SW 1271 (cell line): ENCODE data around the gene KLHL41.
"Not testable (repeated sequence)": the region's sequence is repeated elsewhere in the genome, so short reads cannot be mapped to it uniquely, and the experiment has no call there.

Experiments used
- DNase-seq, 2 experiments: peaks; one replicate each; lab custom pipeline; 2025; lab: John Stamatoyannopoulos, UW

The KLHL41 gene

DNA sequence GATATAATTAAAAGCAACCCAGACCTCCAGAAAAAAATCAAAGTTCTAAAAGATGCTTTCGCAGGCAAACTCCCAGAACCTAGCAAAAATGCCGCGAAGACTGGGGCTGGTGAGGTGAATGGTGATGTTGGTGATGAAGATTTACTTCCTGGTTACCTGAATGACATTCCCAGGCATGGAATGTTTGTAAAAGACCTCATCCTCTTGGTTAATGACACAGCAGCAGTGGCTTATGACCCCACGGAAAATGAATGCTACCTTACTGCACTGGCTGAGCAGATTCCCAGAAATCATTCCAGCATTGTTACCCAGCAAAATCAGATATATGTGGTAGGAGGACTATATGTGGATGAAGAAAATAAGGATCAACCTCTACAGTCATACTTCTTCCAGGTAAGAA lies 994 bp downstream of the KLHL41 start:
- DNase-seq = no peak

DNA sequence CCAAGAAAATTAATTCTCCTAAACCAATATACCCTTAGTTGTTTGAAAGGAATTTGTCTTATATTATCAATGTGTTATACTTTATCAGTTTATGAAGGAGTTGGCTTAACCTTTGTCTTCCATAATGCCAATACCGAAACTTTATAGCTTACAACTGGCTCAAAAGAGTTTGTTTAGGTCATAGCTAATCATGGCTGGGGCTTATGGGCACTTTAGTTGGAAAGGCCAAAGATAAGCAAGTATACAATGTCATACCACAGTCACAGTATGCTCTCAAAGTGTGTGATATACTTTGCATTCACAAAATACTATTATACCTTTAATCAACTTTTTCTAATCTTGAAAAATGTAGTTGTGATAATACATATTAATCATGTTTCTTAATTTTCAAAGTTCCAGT lies 2.3 kb downstream of the KLHL41 start:
- DNase-seq = no peak

DNA sequence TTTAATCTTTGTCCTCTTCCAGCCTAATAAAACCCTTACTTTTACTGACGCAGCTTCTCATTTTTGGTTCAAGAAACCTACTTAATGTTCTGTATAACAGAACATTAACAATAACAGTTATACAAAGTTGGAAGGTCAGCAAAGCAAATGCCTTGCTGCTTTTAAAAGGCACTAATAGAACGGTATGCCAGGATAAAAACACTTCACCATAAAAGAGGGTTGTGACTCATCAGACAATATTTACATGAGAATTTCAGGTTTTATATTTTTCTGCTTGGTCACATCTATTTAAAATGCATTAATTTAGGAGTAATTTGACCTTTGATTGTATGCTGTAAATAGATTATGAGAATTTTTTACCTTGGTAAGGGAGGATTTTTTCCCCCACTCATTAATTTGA lies 3.0 kb downstream of the KLHL41 start:
- DNase-seq = no peak

DNA sequence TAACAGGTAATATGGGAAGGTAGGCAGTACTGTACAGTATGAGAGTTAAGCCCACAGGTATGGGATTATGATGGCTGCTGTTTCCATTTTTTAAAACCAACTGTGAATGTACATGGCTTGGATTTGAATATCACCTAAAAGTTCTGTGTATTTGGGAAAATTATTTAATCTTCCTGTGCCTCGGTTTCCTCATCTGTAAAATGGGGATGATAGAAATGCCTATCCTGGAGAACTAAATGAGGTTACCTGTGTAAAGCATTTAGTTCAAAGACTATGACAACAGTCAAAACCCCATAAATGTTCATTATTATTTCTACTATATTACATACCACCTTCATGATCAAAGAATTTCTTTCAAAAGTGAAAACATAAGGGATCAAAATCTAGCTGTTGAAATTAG lies 3.6 kb downstream of the KLHL41 start:
- no peak for DNase-seq

DNA sequence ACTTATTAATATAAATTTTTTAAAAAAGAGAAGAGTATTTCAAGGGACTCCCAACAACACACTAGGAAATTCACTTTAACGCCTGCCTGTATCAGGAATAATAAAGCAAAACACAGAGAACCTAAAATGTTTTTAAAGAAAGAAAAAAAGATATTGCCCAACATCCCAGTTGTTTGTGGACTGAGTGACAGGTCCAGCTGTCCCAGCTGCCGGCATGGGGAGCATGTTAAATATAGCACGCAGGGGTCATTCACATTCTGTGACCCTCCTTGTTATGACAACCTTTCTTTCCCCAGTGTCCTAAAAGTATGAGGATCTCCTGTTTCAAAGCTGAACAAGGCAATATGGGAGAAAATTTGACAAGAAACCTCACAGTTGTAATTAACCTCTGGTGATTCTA lies 4.4 kb downstream of the KLHL41 start:
- no peak for DNase-seq

DNA sequence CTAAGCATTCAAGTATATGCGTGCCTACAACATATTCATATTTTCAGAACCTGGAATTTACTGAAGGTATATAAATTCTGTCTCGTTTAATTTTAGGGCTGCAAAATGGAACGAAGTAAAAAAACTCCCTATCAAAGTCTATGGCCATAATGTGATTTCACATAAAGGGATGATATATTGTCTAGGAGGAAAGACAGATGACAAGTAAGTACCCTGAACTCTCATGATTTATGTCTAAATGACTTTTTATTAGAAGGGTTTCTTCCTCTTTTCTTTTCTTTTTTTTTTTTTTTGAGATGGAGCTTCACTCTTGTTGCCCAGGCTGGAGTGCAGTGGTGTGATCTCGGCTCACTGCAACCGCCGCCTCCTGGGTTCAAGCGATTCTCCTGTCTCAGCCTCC lies 5.3 kb downstream of the KLHL41 start:
- not testable (repeated sequence) for DNase-seq

DNA sequence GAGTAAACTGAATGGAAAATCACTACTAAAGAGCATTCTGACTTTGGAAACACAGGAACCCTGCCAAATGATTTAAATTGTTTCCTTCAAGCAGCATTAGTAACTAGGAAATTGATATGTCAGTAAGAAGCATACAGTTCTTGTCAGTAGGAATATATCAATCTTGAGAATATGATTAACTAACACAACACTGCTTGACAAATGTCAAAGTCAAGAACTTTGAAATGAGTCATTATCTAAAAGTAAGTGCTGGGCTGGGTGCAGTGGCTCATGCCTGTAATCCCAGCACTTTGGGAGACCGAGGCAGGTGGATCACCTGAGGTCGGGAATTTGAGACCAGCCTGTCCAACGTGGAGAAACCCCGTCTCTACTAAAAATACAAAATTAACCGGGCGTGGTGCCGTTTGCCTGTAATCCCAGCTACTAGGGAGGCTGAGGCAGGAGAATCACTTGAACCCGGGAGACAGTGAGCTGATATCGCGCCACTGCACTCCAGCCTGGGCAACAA lies 7.0 kb downstream of the KLHL41 start:
- DNase-seq = not testable (repeated sequence)

DNA sequence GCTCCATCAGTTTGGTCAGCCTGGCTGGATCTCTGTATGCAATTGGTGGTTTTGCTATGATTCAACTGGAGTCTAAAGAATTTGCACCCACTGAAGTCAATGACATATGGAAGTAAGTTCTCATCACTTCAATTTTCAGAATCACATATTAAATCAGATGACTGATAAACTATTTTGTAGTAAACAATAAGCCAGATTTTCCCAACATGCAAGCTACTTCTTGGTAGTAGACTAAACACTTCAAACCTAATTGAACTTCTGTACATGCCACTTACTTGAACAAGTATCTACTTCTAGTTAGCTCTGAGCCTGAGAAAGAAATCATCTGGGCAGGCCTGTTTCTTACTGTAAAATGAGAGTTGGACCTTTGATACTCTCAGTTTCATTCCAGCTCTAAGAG lies 11.4 kb downstream of the KLHL41 start:
- DNase-seq = no peak

DNA sequence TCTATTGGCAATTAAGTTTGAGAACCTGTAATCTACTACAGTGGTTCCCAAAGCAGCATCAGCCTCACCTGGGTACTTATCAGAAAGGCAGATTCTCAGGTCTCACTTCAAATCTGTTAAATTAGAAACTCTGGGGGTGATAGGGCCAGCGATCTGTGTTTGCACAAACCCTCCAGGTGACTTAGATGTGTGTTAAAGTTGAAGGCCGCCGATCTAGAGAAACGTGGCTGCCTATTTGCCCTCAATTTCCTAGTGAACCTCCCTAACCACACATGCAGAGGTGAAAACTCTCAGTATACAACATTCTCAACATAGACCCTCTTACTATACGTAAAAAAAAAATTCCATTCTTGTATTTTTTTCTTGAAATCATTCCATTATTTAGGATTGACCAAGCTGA lies 14.2 kb downstream of the KLHL41 start:
- DNase-seq = no peak

DNA sequence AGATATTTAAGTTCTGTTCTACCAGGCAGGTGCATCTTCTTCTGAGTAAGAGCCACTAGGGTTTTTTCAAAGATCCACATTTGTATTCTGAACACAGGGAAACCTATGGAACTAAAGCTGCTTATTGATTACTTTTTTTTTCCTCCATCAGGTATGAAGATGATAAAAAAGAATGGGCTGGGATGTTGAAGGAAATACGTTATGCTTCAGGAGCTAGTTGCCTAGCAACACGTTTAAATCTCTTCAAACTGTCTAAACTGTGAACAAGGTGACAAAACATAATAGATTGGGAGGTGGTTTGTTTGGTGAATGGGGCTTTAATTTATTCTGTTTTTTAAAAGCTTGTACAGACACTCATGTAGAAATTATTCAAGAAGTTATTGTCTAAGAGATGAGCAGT lies 15.9 kb downstream of the KLHL41 start:
- no peak for DNase-seq

DNA sequence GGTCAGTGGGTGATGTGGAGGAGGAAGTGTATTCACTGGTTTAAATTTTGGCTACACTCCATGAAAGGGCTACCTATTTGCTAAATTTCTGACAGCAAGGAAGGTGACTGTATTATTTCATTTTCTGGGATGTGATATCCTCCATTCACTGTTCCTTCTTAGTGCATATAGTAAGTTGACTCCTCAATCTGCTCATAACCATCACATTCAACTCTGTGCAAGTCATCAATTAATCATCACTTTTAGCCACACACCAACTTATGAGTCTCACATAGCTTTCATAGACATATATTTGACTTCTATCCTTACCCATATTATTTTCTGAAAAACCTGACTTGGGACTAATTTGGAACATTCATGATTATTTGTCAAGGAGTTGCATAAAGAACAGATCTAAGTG lies 16.9 kb downstream of the KLHL41 start:
- no peak for DNase-seq

DNA sequence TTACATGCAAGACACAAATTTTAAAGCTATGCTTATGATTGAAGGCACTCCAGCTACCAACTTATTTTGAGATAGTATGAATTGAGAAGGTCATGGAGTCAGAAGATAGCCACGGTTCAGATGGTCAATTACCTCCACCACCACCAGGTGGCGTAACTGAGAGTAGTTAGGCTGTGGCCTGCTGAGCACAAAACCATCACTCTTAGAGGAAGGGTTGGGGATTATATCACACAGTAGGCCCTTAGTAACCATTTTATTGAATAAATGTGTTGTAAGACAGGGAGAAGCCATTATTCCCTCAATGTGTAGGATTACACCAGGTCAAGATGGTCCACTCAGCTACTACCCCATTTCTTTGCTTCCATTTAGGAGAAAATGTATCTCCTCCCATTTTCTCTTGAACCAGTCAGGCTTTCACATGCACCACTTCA lies 18.8 kb downstream of the KLHL41 start:
- DNase-seq = peak; percentile 12 to 66

DNA sequence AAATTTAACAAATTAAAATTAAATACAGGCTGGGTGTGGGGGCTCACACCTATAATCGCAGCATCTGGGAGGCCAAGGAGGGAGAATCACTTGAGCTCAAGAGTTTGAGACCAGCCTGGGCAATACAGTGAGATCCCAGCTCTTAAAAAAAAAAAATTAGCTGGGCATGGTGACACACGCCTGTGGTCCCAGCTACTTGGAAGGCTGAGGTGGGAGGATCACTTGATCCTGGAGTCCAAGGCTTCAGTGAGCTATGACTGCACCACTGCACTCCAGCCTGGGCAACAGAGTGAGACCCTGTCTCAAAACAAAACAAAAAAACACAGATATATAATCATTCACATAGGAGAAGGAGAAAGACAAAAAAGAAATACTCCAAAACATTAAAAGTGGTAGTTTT lies 30.0 kb downstream of the KLHL41 start:
- not testable (repeated sequence) for DNase-seq

DNA sequence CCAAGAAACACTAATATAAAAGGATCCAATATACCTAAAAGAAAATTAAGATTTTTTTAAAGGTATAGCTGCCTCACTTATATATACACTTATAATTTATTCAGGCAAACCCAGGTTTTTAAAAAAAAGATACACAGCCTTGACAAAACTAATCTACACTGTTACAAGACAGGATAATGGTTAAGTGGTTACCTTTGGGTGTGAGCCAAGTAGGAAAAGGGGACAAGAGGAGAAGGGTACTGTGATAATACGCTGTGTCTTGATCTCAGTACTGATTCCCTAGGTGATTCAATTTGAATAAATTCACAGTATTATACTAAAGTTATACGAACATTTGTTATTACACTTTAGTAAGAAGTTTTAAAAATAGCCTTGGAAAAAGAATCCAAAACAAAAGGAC lies 30.6 kb downstream of the KLHL41 start:
- DNase-seq = no peak

DNA sequence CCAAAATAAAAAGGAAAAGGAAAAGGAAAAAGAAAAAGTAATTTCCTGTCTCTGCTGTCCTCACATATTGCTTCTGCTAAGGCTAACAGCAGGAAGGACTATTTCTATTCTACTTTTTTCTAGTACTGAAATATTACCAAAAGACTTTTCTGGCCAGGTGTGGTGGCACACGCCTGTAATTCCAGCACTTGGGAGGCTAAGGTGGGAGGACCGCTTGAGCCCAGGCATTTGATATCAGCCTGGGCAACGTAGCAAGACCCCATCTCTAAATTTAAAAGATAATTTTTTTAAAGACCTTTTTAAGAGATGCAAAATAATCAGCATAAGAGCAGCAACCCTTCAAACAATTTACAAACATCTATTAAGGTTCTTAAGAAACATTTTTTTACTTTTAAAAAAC lies 32.9 kb downstream of the KLHL41 start:
- DNase-seq = no peak

DNA sequence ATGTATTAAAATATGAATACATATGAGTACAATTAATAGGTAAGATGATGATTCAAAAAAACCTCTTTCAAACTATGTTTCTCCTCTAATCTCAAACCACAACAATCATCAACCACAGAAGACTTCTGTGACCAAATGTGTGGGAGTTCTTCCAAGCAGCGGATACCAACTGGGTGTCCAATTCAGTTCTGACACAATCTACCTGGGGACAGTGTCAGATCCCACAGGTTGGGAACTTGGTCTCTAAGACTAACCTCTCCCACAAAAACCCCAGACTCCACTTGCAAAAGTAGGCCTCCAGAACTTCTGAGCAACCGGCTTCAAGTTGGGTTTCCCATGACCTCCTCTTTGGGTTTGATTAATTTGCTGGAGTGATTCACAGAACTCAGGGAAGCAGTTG lies 37.3 kb downstream of the KLHL41 start:
- DNase-seq = no peak

DNA sequence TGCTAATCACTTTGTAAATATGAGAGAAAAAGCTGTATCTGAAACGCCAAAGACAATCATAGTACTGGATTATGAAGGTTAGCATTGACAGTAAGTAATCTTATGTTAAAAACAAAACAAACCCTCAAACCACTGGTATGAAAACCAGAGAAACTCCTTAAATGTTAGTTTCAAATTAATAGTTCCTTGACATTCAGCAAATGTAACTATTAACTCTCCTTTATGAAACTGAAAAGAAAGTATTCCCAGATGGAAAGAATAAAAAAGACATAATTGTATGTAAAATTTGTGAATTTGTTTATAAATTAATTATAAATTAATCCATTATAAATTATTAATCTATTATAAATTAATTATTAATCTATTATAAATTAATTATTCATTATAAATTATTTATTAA lies 51.9 kb downstream of the KLHL41 start:
- DNase-seq = no peak

DNA sequence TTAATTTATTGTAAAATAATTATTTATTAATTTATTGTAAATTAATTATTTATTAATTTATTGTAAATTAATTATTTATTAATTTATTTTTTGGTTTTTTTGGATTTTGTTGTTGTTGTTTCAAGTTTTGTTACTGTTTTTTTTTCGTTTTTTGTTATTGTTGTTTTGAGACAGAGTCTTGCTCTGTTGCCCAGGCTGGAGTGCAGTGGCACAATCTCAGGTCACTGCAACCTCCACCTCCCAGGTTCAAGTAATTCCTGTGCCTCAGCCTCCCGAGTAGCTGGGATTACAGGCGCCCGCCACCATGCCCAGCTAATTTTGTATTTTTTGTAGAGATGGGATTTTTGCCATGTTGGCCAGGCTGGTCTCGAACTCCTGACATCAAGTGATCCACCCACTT lies 52.6 kb downstream of the KLHL41 start:
- not testable (repeated sequence) for DNase-seq

DNA sequence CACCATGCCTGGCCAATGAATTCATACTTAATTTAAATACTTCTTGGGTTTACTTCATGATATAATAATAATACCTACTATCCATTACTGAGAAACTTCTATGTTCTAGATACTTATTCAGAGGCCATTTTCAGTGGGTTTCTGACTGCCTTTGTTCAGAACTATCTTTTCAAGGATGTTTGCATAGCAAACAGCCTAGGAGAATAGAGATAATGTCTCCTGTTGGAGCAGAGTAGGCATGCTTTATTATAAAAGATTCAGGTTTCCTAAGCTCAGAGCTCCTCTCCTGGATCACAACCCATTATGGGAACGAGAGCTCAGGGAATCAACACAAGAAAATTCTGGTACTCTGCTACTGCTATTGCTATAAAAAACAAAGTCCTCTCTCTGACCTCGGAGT lies 53.0 kb downstream of the KLHL41 start:
- DNase-seq = no peak

DNA sequence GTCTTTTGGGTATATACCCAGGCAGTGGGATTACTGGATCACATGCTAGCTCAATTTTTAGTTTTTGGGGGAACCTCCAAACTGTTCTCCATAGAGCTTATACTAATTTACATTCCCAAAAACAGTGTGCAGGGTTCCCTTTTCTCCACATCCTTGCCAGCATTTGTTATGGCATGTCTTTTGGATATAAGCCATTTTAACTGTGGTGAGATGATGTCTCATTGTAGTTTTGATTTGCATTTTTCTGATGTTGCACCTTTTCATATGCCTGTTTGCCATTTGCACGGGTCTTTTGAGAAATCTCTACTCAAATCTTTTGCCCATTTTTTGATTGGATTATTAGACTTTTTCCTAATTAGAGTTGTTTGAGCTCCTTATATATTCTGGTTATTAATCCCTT lies 56.2 kb downstream of the KLHL41 start:
- DNase-seq = no peak

DNA sequence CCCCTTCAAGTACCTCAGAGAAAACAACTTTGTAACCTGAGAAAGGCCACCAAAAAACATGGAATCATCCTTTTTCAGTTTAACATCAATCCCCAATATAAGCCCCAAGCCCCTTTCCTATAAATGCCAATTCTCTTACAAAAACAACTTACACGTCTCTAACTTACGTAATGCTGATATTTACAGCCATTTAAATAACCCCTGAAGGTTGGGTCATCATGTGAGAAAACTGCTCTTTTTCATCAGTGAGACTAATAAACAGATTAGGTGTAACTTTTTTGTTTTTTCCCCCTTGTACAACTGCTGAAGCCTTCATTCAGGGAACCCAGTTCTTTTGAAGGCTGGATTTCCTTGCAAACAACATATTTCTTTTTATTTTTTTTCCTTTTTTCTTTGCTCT lies 60.4 kb downstream of the KLHL41 start:
- no peak for DNase-seq

DNA sequence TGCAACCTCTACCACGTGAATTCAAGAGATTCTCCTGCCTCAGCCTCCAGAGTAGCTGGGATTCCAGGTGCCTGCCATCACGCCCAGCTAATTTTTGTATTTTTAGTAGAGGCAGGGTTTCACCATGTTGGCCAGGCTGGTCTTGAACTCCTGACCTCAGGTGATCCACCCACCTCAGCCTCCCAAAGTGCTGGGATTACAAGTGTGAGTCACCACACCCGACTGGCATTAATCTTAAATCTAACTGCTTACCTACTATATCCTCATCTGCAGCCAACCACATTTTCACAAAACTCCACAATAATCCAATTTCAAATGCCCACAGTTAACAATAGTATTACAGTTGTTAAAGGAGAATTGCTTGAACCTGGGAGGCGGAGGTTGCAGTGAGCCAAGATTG lies 61.2 kb downstream of the KLHL41 start:
- not testable (repeated sequence) for DNase-seq

DNA sequence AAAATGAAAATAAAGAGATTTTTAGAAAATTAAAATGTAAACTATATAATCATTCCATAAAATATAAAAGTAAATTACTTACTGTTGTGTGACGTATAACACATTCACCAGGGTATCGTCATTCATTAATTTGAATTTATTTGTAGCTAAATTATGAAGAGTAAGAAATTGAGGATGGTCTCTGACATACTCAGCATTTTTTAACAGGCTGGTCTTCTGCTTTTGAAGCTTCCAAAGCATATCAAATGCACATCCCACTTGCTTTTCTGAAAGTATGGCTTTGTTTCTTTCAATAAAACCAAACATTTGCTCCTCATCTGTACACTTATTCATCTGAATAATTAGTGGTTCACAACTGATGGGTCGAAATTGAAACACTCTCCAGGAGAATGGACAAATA lies 62.1 kb downstream of the KLHL41 start:
- no peak for DNase-seq

DNA sequence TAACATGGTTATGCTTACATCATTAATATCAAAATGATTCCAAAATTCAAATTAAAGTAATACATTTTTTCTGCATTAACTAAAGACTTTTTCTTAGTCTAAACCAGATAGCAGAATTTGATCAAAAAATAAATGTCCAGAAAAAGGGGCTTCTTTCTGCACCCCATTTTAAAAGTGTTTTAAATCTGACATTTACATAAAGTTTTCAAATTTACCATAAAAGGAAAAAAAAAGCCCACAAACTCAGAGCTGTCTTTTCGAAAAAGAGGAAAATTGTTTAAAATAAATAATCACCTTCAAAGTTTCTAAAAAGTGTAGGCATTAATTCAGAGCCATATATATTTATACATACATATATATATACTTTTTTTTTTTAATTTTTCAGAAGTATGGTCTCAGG lies 62.7 kb downstream of the KLHL41 start:
- DNase-seq = no peak

DNA sequence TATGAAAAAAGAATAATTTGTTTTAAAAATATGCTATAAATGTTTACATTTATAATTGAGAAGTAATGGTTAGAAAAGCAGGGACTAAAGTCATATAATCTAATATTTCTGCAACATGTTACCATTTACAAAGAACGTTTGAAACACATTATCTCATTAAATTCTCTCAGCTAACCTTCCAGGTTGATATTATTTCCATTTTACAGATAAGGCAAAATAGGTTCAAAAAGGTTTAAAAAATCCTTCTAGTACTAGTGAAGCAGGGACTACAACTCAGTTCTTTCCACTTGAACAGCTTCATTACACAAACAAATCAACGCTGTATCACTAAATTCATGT lies 63.3 kb downstream of the KLHL41 start:
- no peak for DNase-seq
